Transverse colon (tissue), 4 donors: ENCODE measurements around the gene APOC3. TPM values are rescaled to one million over a fixed set of nuclear protein-coding genes. Genes with fewer than 3 reads are reported as not detected.

ENCODE experiments used
- DNase-seq: peaks from one replicate; pipeline ENCODE4 v3.0.0-alpha.2; 2019
- H3K27ac ChIP-seq, 4 donors: fragments of 200-600 bp; sonication (generic); 2 replicates each; pipeline ENCODE4 v1.5.1; 2016 to 2018; ENCODE audit warnings: inconsistent platforms in 4 of 4
- H3K27me3 ChIP-seq: fragments of 200-600 bp; sonication (generic); 2 replicates; pipeline ENCODE4 v1.5.1; 2017; ENCODE audit warnings: inconsistent platforms
- H3K36me3 ChIP-seq, 4 donors: fragments of 200-600 bp; sonication (generic); 2 replicates each; pipeline ENCODE4 v1.5.1; 2017 to 2019; ENCODE audit warnings: inconsistent platforms in 4 of 4
- H3K4me1 ChIP-seq, 4 donors: fragments of 200-600 bp; sonication (generic); 2 replicates each; pipeline ENCODE4 v1.5.1; 2017 to 2020; ENCODE audit warnings: inconsistent platforms in 4 of 4
- H3K4me3 ChIP-seq, 4 donors: fragments of 200-600 bp; sonication (generic); 1 replicate in 1 of 4; 2 replicates in 3 of 4; pipeline versions ENCODE4 v1.5.1 to v1.6.1; 2017 to 2019; ENCODE audit warnings: inconsistent platforms in 4 of 4
- H3K9me3 ChIP-seq, 2 donors: fragments of 200-600 bp; sonication (generic); 2 replicates each; pipeline ENCODE4 v1.5.1; 2017 to 2019; ENCODE audit warnings: inconsistent platforms in 2 of 2
- EP300 ChIP-seq: sonication (generic); formaldehyde crosslinking; IDR thresholded peaks from one replicate; pipeline ENCODE4 v1.6.1; 2017; ENCODE audit warnings: antibody characterized with exemption, low read depth
- POLR2A ChIP-seq: fragments of 450-650 bp; IDR thresholded peaks from one replicate; pipeline ENCODE4 v1.6.1; 2016; ENCODE audit warnings: antibody characterized with exemption, mild to moderate bottlenecking, moderate library complexity
- POLR2AphosphoS5 ChIP-seq, 3 donors: sonication (generic); formaldehyde crosslinking; IDR thresholded peaks; one replicate each; pipeline ENCODE4 v1.6.1; 2016; ENCODE audit warnings: antibody characterized with exemption in 3 of 3
- WGBS, 2 donors: methylation state at CpG; one replicate each; pipeline ENCODE4 v1.1.5; 2018; ENCODE audit warnings: low coverage in 1 of 2; 5-methylcytosine and 5-hydroxymethylcytosine counted together
- in situ Hi-C, 4 donors: fragments of 200-750 bp; cut with MboI; loops; one replicate each; pipeline versions ENCODE4 v1.15.0 to v1.15.1; 2017; ENCODE audit warnings: low sequenced_read_pairs in 3 of 4, low pct_ligation_motif_present in 1 of 4, low pct_unique_long_range_greater_than_20kb in 1 of 4
- intact Hi-C: fragments of 100-400 bp; cut with DNase I; formaldehyde crosslinking; loops from one replicate; pipeline ENCODE4 v1.15.1; 2023; ENCODE audit warnings: low total_unique reads
- total RNA-seq, 4 donors: library from RNA; depleted of rRNA; stranded (reverse); fragments of >200 nt; gene quantifications; one replicate each; pipeline ENCODE4 v1.1.0, GENCODE V29; 2016
- TF ChIP-seq, protein P1 (sequence below), 5 experiments: fragments of 200-600 bp in 3 of 5; fragments of 450-650 bp in 2 of 5; sonication (generic) in 3 of 5; IDR thresholded peaks; 1 replicate in 2 of 5; 2 replicates in 3 of 5; pipeline ENCODE4 v1.5.1; 2016 to 2017; ENCODE audit warnings: antibody characterized with exemption in 5 of 5, inconsistent platforms in 3 of 5, mild to moderate bottlenecking in 2 of 5, moderate library complexity in 1 of 5

Gene APOC3
- total RNA-seq, 4 donors from 2014 or later: 3.0 to 5.3 TPM; not detected in 2

- Histone ChIP-seq H3K9me3 (no peaks in the 10 kb centered on the region), H3K36me3 (no peaks in the 10 kb centered on the region), H3K27ac (no peak overlapping the region), H3K4me1 (no peaks in the 10 kb centered on the region), H3K27me3 (no peaks in the 10 kb centered on the region), H3K4me3 (no peak overlapping the region)
- DNase-seq: no peak
- WGBS, 2 donors: 84% methylated on average over 5 of the region's 5 CpGs; no CpG with 5 or more reads in 1 of the 2 donors
- in situ Hi-C loops: no loop called here
- TF ChIP-seq POLR2A (no peak), EP300 (no peak), POLR2AphosphoS5 (IDR thresholded peaks at IDR 0.05) (no peak)
- TF ChIP-seq, protein P1, sequence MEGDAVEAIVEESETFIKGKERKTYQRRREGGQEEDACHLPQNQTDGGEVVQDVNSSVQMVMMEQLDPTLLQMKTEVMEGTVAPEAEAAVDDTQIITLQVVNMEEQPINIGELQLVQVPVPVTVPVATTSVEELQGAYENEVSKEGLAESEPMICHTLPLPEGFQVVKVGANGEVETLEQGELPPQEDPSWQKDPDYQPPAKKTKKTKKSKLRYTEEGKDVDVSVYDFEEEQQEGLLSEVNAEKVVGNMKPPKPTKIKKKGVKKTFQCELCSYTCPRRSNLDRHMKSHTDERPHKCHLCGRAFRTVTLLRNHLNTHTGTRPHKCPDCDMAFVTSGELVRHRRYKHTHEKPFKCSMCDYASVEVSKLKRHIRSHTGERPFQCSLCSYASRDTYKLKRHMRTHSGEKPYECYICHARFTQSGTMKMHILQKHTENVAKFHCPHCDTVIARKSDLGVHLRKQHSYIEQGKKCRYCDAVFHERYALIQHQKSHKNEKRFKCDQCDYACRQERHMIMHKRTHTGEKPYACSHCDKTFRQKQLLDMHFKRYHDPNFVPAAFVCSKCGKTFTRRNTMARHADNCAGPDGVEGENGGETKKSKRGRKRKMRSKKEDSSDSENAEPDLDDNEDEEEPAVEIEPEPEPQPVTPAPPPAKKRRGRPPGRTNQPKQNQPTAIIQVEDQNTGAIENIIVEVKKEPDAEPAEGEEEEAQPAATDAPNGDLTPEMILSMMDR (IDR thresholded peaks at IDR 0.05): no peak
- intact Hi-C loops: no loop called here
Measured at GRCh38 chr11:116825434-116825833, 4.3 kb upstream of the APOC3 start.

GRCh38 chr11:116825854-116826750 is 3.6 kb upstream of the APOC3 start:
- intact Hi-C loops: no loop called here
- H3K4me3 ChIP-seq: no peak overlapping the region
- H3K9me3 ChIP-seq: no peaks in the 10 kb centered on the region
- H3K27me3 ChIP-seq: no peaks in the 10 kb centered on the region
- H3K27ac ChIP-seq: no peak overlapping the region
- WGBS, 2 donors: 80% methylated on average over 20 of the region's 22 CpGs; no CpG with 5 or more reads in 1 of the 2 donors
- no peak for DNase-seq
- H3K4me1 ChIP-seq: no peaks in the 10 kb centered on the region
- TF ChIP-seq, protein P1 (IDR thresholded peaks at IDR 0.05): no peak
- no peak for TF ChIP-seq EP300
- TF ChIP-seq POLR2A: no peak
- no peak for TF ChIP-seq POLR2AphosphoS5 (IDR thresholded peaks at IDR 0.05)
- H3K36me3 ChIP-seq: no peaks in the 10 kb centered on the region
- in situ Hi-C loops: no loop called here

DNA sequence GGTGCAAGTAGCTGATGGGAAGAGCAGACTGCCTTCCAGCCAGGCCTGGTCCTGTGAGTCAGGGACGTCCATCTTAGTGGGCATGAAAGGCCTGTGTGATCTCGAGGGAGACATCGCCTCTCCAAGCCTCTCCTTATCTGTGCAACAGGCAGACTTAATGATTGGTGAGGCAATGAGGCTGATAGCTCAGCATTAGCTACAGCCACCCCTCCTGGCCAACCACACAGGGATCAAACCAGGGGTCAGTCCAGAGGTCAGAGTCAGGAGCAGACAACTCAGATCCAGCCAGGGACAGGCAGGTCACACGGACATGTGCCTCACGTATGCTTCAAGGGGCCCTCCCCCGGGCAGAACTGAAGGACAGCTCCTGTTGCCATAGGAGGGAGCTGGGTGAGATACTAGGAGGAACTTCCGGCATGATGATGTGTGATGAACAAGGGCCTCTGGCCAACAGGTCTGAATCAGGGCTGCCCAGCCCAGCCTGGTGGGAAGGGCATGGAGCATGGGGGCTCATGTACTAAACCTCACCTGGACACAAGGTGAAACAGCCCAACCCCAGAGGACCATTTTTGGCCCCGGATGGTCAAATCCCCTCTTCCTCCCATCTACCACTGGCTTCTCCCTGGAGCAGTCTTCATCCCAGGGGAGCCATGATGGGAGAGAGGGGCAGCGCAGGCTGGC is 2.8 kb upstream of the APOC3 start:
- H3K36me3 ChIP-seq: no peaks in the 10 kb centered on the region
- intact Hi-C loops: no loop called here
- WGBS, 2 donors: 79% methylated on average over 5 of the region's 9 CpGs; no CpG with 5 or more reads in 1 of the 2 donors
- H3K9me3 ChIP-seq: no peaks in the 10 kb centered on the region
- no peak for DNase-seq
- H3K4me1 ChIP-seq: no peaks in the 10 kb centered on the region
- no peak overlapping the region for H3K27ac ChIP-seq
- no peak overlapping the region for H3K4me3 ChIP-seq
- no peak for TF ChIP-seq POLR2A
- TF ChIP-seq, protein P1 (IDR thresholded peaks at IDR 0.05): no peak
- TF ChIP-seq POLR2AphosphoS5 (IDR thresholded peaks at IDR 0.05): no peak
- no peak for TF ChIP-seq EP300
- H3K27me3 ChIP-seq: no peaks in the 10 kb centered on the region
- in situ Hi-C loops: no loop called here

GRCh38 chr11:116827461-116827860 is 2.2 kb upstream of the APOC3 start:
- no peaks in the 10 kb centered on the region for H3K4me1 ChIP-seq
- TF ChIP-seq POLR2A: no peak
- no peaks in the 10 kb centered on the region for H3K36me3 ChIP-seq
- WGBS, 2 donors: 93% methylated on average over 6 of the region's 6 CpGs; no CpG with 5 or more reads in 1 of the 2 donors
- no peak overlapping the region for H3K4me3 ChIP-seq
- H3K9me3 ChIP-seq: no peaks in the 10 kb centered on the region
- H3K27me3 ChIP-seq: no peaks in the 10 kb centered on the region
- intact Hi-C loops (no loop called here), in situ Hi-C loops (no loop called here)
- no peak for DNase-seq
- no peak overlapping the region for H3K27ac ChIP-seq
